ENCODE measurements around the gene TDRD9.
"Not testable (repeated sequence)": the region's sequence is repeated elsewhere in the genome, so short reads cannot be mapped to it uniquely, and the experiment has no call there.

The TDRD9 gene

DNA sequence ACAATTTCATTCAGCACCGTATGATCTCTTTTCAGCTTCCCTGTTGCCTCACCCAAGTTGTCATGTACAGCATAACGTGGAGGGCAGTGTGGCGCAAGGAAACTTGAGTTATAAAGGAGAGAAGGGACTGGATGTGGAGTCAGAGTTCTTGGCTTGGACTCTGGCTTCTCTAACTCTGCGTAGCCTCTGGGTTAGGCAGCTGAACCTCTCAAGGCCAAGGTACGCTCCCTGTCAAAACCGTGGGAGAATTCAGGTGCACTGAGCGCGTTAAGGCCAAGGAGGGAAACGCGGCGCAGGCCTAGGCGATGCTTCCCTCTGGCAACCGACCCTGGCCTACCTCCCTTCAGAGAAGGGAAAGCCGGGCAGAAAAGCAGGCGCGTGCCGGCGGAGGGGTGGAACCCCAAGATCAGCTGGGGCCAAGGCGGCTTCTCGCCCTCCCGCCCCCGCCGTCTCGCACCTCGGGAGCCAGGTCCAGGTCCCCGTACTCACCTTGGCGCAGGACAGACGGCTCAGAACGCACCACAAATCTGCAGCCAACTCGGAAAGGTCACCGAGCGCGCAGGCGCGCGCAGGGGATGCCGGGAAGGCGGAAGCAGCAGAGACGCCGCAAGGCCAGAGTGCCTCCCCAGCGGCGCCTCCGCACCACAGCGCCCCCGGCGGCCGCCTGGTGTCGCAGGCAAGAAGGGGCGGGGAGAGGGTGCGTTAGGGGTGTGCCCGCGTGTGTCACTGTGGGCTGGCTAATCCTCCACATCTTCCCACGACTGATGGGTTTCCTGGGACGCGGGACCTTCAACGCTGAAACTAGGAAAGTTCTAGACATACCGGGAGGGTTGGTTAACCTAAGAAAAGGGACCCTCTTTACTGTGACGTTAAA, 7.0 kb upstream of the TDRD9 start:
- DNase-seq: peak; percentile 40 to 96 (median 86)

- DNase-seq: not testable (repeated sequence)
Observed at GRCh38 chr14:103921855-103922200, 6.4 kb upstream of the TDRD9 start.

DNA sequence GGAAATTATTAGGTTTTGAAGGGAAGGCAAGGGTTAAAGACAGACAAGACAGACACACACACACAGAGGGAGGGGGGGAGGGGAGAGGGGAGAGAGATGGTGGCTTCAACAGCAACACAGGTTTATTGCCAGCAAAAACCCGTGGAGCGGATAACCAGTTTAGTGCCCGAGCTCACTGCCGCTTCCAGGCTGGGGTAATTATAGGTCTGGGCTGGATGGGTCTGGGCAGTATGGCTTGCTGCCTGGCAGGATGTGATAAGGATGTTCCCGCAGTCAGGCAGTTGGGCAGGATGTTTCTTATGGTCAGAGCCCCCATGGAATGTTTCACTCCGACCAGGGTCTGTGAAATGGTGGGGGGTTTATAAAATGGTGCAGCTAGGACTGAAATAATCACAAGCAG, 4.4 kb upstream of the TDRD9 start:
- no peak for DNase-seq

DNA sequence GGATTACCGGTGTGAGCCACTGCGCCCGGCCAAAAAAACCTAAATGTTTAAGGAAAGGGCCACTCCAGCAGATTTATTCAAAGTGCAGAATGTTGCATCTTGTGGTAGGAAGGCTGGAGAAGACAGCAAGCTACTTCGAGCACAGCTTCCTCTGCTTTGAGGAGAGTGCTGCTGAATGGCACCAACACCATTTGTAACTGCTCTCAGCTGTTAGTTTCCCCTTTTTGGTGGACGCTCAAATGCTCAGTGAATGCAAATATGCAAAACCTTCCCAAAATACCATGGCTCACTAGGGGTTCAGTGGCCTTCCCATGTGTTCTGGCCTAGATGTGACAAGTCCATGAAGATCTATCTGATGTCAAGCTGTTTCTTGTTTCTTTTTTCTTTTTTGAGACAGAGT, 2.9 kb upstream of the TDRD9 start:
- DNase-seq: no peak

GRCh38 chr14:103927566-103927965, 690 bp upstream of the TDRD9 start:
- no peak for DNase-seq

DNA sequence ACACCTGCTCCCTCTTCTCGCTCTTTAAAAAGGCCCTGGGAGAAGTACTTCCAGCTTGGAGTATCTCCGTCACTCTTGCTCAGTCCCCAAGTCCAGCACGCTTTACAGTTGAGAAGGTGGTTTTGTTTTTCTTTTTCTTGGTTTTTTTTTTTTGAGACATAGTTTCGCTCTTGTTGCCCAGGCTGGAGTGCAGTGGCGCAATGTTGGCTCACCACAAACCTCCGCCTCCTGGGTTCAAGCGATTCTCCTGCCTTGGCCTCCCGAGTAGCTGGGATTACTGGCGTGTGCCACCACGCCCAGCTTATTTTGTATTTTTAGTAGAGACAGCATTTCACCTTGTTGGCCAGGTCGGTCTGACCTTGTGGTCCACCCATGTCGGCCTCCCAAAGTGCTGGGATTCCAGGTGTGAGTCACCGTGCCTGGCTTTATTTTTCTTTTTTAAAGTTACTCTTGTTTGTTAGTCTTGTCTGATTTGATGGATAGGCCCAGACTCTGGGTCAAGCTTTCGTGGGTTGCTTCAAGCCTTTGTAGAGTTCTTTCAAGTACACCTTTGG, 1.9 kb downstream of the TDRD9 start:
- DNase-seq: no peak

DNA sequence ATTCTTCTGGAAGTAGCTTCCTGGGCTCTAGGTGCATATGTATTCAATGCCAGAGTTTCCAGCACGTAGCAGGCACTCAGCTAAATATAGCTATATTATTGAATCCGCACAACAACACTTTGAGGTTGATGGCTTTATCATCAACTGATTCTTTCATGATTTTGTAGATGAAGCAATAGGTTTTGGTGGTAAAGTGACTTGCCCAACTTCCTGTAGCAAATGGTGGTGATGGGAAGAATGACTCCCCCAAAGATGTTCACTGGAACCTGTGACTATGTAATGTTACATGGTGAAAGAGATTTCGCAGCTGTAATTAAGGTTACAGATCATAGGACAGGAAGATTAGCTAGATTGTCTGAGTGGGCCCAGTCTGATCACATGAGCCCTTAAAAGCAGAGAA, 3.2 kb downstream of the TDRD9 start:
- no peak for DNase-seq

DNA sequence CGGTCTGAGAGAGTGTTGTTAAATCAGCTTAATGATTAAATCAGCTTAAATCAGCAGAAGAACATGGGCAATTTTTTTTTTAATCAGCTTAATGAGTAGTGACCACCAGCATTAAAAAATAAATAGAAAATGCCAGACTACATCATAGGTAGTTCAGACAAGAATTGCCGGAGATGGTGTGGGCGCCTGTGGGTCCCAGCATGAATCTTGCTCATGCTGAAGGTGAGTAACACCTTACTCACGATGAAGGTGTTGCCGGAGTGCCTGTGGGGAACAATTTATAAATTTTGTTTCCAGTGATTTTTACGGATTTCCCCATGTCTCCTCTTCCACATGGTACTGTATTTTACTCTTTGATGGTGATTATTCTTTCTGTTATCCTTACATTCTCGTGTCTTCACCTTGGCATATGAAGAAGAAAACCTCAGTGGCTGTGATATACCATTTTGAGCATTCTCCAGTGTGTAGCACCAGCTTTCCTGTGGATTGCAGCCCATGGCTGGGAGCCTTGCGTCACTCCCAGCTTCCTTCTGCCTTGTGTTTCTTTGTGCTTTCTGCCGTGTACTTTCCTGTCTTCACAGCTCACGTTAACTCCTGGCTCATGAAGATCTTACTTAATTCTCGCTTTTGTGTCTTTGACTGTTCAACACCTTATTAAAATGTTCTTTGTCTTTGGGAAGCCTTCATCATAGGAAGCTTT, 4.7 kb downstream of the TDRD9 start:
- peak in 1 of 51 donors; percentile 10 for DNase-seq

GRCh38 chr14:103935102-103935501, 6.8 kb downstream of the TDRD9 start:
- DNase-seq: no peak

- DNase-seq: no peak
Observed at GRCh38 chr14:103941462-103941861, 13.2 kb downstream of the TDRD9 start.

- no peak for DNase-seq
Observed at GRCh38 chr14:103941973-103942736, 13.9 kb downstream of the TDRD9 start, which contains the start of gene RD3L. RD3L (minus strand) TSS chr14:103942529; CDS start chr14:103941695, 834 bp downstream.

GRCh38 chr14:103943673-103944072, 15.4 kb downstream of the TDRD9 start:
- no peak for DNase-seq

DNA sequence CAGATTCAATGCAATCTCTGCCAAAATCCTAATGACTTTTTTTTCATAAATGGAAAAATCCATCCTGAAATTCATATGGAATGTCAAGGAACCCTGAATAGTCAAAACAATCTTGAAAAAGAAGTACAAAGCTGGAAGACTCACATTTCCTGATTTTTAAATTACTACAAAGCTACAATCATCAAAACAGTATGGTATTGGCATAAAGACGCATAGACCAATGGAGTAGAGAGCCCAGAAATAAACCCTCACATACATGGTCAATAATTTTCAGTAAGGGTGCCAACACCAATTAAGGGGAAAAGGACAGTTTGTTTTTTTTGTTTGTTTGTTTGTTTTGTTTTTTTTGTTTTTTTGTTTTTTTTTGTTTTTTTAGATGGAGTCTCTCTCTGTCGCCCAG, 18.7 kb downstream of the TDRD9 start:
- DNase-seq: no peak

GRCh38 chr14:103948442-103948841, 20.2 kb downstream of the TDRD9 start:
- DNase-seq: no peak

DNA sequence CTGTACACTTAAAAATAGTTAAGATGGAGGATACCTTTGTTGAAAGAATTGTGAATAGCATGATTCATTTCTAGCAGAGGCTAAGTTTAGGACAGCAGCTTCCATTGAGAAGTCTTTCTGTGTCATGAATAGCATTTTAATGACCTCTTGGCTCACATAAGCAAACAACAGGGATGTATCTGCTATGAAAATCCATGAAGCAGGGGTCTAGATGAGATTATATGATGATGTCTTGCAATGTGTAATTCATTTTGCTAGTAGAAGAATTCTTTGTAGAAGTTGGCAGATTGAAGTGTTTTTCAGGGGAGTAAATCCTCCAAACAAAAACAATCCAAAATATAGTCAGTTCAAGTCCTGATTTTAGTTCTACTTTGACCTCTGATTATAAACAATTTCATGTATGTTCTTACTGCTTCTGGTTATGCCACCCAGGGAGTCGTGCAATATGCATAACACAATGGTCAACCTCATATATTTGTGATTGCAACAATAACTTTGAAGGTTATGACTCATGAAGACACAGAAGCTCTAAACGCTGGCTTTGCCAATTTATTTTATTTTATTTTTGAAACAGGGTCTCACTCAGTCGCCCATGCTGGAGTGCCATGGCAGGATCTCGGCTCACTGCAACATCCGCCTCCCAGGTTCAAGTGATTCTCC, 21.0 kb downstream of the TDRD9 start:
- DNase-seq: no peak

DNA sequence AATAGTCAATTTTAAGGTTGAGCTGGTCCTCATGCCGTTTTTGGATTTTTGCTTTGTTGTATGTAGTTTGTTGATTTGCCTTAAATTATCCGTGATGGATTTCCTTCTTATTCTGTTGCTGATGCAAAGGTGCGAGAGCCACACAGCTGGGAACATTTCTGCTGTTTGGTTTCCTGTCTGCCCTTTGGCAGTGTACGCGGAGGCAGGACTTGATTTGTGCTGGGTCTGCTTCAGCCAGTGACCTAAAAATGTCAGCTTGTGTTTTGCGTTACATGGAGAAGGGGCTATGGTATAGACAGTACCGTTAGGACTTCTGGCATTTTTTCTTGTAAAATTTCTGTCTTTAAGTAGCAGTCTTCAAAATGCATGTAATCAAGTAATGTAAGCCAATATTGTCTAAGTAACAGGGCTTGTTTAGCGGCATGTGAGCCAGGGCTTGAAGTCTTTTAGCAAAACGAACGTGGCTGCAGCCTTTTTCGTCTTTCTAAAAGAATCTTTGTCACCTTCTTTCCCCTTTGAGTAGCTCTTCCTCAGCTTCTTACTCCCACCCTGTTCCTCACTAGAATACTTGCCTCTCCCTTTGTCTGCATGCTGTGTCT, 32.3 kb downstream of the TDRD9 start:
- DNase-seq: no peak

GRCh38 chr14:103961928-103962578, 33.8 kb downstream of the TDRD9 start:
- no peak for DNase-seq

DNA sequence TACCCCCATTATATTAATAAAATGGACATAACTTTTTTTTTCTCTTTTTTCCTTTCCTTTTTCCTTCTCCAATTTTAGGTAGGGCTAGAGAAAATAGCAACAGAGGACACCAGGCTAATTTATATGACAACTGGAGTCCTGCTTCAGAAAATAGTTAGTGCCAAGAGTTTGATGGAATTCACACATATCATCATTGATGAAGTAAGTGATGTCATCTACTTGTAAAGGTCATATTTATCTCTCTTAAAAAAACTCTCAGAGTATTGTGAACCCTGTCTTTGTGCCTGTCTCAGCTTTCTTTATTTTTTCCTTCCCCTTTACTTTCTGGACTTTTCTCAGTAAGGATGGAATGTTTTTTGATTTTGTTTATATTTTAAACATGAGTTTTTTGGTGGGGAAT, 38.4 kb downstream of the TDRD9 start:
- DNase-seq: no peak

DNA sequence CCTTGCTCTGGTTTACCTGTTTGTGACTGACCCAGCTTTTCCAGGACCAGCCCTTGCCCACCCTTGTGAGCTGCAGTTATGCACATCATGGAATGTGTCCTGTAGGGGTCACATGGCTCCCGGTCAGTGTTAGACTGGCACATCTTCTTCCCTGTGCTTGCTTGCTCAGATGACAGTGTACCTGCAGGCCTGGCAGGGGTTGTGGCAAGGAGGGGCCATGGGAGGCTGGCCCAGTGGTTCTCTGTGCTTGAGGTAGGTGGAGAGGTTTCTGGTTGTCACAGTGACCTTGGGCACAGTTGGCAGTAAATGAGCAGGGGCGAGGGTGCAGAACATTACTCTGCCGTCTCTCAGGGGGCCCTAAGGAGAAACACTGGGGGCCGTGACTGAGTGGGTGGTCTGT, 41.7 kb downstream of the TDRD9 start:
- DNase-seq: no peak

- no peak for DNase-seq
Observed at GRCh38 chr14:103973354-103973753, 45.1 kb downstream of the TDRD9 start.

Measured in hypothalamus (tissue), 51 donors.